ENCODE measurements around the gene MRPL1.
"Not testable (repeated sequence)": the region's sequence is repeated elsewhere in the genome, so short reads cannot be mapped to it uniquely, and the experiment has no call there.

MRPL1 gene

DNA sequence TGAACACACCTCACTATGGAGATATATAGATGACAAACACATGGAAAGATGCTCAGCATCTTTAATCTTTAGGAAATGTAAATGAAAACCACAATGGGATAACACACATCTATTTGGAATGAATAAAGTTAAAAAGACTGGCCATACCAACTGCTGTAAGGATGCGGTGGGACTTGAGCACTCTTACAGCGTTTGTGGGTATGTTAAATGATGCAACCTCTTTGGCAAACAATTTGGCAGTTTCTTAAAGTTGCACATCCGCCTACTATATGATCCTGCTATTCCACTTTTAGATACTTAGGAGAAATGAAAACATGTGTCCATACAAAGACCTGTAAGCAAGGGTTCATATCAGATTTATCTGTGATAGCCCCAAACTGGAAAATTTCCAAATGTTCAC is 50.7 kb downstream of the MRPL1 start:
- Mint-ChIP-seq H3K9me3 (no peaks in the 10 kb centered on the region), H3K27ac (no peak overlapping the region), H3K4me3 (no peak overlapping the region), H3K4me1 (ENCODE audit: low read depth) (peaks cover 14% of the 10 kb centered on the region), H3K27me3 (no peaks in the 10 kb centered on the region), H3K36me3 (ENCODE audit: low read depth) (peaks cover under 1% of the 10 kb centered on the region)
- intact Hi-C loops (cut with micrococcal nuclease), result no loop called here

DNA sequence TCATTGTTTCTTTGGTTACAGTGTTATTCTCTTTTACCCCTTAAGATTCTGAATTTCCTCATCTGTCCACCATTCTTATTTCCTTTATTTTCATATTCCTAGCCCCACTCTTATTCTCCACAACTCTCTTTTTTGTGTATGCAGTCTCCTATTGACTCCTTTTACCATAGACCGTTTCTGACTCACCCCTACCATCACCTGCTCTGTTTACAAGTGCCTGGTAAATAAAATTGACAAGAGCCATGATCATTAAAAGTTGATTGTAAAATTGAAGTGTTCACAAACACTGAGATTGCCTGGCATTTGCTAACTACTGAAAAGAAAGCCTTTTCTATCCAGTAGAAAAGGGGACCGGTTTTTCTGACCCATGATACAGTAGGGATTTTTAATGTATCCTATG is 54.4 kb downstream of the MRPL1 start:
- no peaks in the 10 kb centered on the region for H3K36me3 Mint-ChIP-seq (ENCODE audit: low read depth)
- no peak overlapping the region for H3K4me3 Mint-ChIP-seq
- intact Hi-C loops (cut with micrococcal nuclease), result no loop called here
- H3K27me3 Mint-ChIP-seq, result no peaks in the 10 kb centered on the region
- no peak overlapping the region for H3K27ac Mint-ChIP-seq
- H3K9me3 Mint-ChIP-seq, result no peaks in the 10 kb centered on the region
- peaks cover 17% of the 10 kb centered on the region for H3K4me1 Mint-ChIP-seq (ENCODE audit: low read depth)

DNA sequence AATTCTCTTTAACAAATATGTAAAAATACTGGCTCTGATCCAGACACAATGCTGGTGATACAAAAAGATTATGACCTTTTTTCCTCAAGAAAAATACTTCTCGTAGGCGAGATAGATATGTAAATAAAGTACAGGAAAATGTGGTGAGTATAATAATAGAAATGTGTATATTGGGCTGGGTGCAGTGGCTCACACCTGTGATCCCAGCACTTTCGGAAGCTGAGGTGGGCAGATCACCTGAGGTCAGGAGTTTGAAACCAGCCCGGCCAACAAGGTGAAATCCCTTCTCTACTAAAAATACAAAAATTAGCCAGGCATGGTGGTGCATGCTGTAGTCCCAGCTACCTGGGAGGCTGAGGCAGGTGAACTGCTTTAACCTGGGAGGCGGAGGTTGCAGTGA is 55.0 kb downstream of the MRPL1 start:
- no peaks in the 10 kb centered on the region for H3K36me3 Mint-ChIP-seq (ENCODE audit: low read depth)
- no peak overlapping the region for H3K4me3 Mint-ChIP-seq
- H3K27me3 Mint-ChIP-seq, result no peaks in the 10 kb centered on the region
- no peak overlapping the region for H3K27ac Mint-ChIP-seq
- intact Hi-C loops (cut with micrococcal nuclease), result no loop called here
- H3K4me1 Mint-ChIP-seq (ENCODE audit: low read depth), result peaks cover 14% of the 10 kb centered on the region
- no peaks in the 10 kb centered on the region for H3K9me3 Mint-ChIP-seq

DNA sequence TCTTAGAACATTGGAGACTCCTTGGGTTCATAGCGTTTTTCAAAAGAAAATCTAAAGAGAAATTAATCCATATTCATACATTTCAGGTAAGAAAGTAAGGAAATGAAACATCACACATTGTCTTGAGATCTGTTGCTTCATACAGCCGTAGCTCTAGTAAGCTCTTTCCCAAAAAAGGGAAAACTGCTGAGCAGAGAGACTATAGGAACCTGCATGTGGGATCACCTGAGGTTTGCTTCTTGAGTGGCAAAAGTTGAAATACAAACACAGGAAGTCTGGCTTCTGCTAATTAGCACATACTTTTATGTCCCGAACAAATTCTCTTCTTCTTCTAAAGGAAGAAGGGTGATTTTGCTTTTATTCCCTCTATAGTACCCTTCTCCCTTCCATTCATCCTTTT is 57.7 kb downstream of the MRPL1 start:
- H3K27me3 Mint-ChIP-seq, result no peaks in the 10 kb centered on the region
- no peak overlapping the region for H3K4me3 Mint-ChIP-seq
- H3K9me3 Mint-ChIP-seq, result peaks cover 3% of the 10 kb centered on the region
- peaks cover 13% of the 10 kb centered on the region for H3K4me1 Mint-ChIP-seq (ENCODE audit: low read depth)
- H3K36me3 Mint-ChIP-seq (ENCODE audit: low read depth), result peaks cover 9% of the 10 kb centered on the region
- intact Hi-C loops (cut with micrococcal nuclease), result no loop called here
- H3K27ac Mint-ChIP-seq, result no peak overlapping the region

DNA sequence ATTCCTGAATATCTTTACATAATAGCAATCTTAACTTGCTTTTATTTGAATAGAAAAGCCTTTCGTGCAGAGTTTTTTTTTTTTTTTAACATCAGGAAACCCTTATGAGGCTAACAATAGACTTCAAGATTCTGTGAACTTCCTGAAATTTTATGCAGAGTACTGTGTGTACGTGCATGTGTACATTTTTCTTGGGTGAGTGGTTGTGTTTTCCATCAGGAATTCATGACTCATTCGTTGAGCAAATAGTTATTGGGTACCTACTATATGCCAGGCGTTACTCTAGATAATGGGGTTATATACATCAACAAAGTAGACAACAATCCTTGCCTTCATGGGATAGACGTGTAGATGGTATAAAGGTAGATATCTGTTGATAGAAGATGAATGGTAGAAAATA is 59.1 kb downstream of the MRPL1 start:
- Mint-ChIP-seq H3K4me3 (no peak overlapping the region), H3K9me3 (peaks cover 8% of the 10 kb centered on the region), H3K27ac (no peak overlapping the region), H3K27me3 (no peaks in the 10 kb centered on the region), H3K36me3 (ENCODE audit: low read depth) (peaks cover 14% of the 10 kb centered on the region), H3K4me1 (ENCODE audit: low read depth) (peaks cover 13% of the 10 kb centered on the region)
- intact Hi-C loops (cut with micrococcal nuclease), result no loop called here

DNA sequence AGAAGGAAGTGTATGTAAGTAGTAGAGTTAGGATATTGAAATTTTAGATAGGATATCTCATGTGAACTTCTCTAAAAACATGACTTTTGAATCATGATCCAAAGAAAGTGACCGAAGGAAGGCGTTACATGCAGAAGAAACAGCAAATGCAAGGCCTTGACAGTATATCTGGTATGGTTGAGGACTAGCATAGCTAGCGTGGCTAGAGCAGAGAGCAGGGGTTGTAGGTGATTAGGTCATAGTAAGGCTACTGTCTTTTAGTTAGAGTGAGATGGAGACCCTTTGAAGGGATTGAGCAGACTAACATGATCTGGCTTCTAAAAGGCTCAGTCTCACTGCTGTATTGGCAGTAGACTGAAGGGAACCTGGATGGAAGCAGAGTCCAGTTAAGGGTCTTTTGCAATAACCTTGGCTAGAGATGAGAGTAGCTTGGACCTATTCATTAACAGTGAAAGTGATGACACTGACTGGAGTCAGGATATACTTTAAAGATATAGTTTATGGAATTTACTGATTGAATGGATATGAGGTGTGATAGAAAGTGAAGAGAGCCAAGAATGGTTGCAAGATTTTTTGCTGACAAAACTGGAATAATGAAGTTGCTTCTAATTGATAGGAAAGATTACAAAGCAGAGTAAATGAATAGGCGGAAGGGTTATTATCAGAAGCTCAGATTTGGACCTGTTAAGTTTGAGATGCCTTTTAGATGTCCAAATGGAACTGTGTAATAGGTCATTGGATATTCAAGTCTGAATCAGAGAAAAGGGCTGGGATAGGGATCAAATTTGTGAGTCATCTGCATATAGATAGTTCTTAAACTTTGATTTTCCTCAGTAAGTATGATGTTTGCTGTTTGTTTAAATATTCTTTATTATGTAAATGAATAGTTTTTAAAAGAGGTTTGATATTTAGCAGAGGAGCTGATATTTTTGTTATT is 59.8 kb downstream of the MRPL1 start:
- Mint-ChIP-seq H3K27me3 (no peaks in the 10 kb centered on the region), H3K27ac (no peak overlapping the region), H3K9me3 (peaks cover 8% of the 10 kb centered on the region), H3K4me1 (ENCODE audit: low read depth) (peaks cover 13% of the 10 kb centered on the region), H3K36me3 (ENCODE audit: low read depth) (peaks cover 14% of the 10 kb centered on the region), H3K4me3 (no peak overlapping the region)
- intact Hi-C loops (cut with micrococcal nuclease), result no loop called here

DNA sequence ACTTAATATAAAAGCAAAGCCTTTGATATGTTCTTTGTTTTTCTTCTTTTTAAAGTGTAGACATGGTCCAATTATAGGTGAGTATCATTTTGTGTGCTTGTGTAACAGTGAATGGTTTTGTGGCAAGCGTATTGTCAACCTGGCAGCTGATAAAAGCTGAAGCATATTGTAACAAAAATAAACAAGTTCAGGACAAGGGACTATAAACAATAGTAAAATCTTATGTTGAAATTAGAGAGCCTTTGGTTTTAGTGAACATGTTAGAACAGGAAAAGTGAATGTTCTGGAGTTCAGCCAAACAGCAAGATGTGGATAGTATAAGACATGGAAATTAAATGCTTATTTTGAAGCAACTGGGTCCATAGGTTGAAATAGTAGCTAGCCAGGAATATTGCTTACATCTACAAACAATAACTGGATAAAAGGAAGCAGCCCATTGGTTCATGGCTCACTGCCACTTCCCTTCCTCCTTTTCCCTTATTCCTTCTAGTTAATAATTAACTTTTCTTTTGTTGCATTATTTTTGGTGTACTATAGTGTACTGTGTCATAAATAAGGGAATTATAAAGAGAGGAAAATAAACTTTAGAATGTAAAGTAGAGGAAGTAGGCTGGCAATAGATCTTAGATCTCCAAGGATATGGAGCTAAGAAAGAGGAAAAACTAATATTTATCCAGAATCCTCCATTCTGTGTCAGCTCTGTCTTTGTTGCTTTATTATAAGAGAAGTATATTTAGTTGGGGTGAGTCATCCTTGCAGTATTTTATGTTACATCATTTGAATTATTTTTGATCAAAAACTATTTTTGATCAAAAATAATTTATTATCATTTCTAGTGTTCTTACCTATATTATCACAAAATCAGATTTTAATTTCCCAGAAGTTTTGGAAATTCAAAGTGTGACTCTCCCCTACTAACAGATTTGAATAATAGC is 65.6 kb downstream of the MRPL1 start:
- Mint-ChIP-seq H3K4me1 (ENCODE audit: low read depth) (no peaks in the 10 kb centered on the region), H3K4me3 (no peak overlapping the region), H3K27ac (no peak overlapping the region), H3K9me3 (peaks cover 8% of the 10 kb centered on the region), H3K36me3 (ENCODE audit: low read depth) (peaks cover 37% of the 10 kb centered on the region), H3K27me3 (no peaks in the 10 kb centered on the region)
- intact Hi-C loops (cut with micrococcal nuclease), result no loop called here

DNA sequence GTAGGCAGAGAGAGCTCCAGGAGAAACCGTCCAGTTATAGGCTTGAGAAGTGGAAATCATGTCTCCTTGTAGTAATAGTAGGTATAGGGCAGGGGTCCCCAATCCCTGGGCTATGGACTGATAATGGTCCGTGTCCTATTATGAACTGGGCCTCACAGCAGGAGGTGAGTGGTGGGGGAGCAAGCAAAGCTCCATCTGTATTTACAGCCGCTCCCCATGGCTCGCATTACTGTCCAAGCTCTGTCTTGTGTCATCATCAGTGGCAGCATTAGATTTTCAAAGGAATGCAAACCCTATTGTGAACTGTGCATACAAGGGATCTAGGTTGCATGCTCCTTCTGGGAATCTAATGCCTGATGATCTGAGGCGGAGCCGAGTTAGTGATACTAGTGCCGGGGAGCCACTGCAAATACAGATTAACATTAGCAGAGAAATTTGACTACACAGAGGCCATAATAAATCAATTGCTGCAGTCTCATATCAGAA is 67.6 kb downstream of the MRPL1 start:
- H3K4me1 Mint-ChIP-seq (ENCODE audit: low read depth), result no peaks in the 10 kb centered on the region
- no peak overlapping the region for H3K4me3 Mint-ChIP-seq
- H3K27me3 Mint-ChIP-seq, result no peaks in the 10 kb centered on the region
- H3K36me3 Mint-ChIP-seq (ENCODE audit: low read depth), result peaks cover 34% of the 10 kb centered on the region
- intact Hi-C loops (cut with micrococcal nuclease), result no loop called here
- peaks cover 7% of the 10 kb centered on the region for H3K9me3 Mint-ChIP-seq
- no peak overlapping the region for H3K27ac Mint-ChIP-seq

DNA sequence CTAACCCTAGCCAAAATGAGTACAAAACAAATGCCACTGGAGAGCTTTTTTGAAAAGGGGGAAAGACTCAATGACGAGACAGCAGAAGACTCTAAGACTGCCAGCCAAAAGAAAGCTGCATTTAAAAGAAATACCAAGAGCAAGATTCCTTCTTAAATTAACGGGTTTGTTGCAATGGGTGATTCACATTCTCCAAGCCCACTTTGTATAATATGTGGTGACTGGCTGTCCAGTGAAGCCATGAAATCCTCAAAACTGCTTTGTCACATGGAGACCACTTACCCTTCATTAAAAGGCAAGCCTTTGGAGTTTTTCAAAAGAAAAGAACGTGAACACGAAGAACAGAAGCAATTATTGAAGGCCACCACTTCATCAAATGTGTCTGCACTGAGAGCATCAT is 68.2 kb downstream of the MRPL1 start:
- H3K4me1 Mint-ChIP-seq (ENCODE audit: low read depth), result no peaks in the 10 kb centered on the region
- no peaks in the 10 kb centered on the region for H3K27me3 Mint-ChIP-seq
- H3K9me3 Mint-ChIP-seq, result peaks cover under 1% of the 10 kb centered on the region
- intact Hi-C loops (cut with micrococcal nuclease), result no loop called here
- peaks cover 27% of the 10 kb centered on the region for H3K36me3 Mint-ChIP-seq (ENCODE audit: low read depth)
- H3K27ac Mint-ChIP-seq, result no peak overlapping the region
- H3K4me3 Mint-ChIP-seq, result no peak overlapping the region

DNA sequence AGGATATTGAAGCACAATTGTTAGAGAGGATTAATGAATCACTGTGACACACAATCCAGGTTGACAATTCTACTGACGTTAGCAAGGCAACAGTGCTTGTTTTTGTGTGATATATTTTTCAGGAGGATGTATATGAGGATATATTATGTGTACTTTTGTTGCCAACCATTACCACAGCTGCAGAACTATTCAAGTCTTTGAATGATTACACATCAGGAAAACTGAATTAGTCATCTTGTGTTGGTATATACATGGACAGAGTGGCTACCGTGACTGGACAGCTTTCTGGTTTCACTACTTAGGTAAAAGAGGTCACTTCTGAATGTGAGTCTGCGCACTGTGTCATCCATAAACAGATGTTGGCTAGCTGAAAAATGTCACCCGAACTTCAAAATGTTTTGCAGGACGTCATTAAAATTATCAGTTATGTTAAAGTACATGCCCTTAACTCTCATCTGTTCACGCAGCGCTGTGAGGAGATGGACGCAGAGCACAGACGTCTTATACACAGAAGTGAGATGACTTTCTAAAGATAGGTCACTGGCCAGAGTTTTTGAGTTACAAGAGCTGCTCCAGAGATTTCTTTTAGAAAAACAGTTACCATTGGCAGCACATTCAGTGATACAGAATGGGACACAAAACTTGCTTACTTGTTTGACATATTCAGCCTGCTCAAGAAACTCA is 69.0 kb downstream of the MRPL1 start:
- H3K36me3 Mint-ChIP-seq (ENCODE audit: low read depth), result peaks cover 27% of the 10 kb centered on the region
- H3K27me3 Mint-ChIP-seq, result no peaks in the 10 kb centered on the region
- no peak overlapping the region for H3K4me3 Mint-ChIP-seq
- intact Hi-C loops (cut with micrococcal nuclease), result no loop called here
- H3K4me1 Mint-ChIP-seq (ENCODE audit: low read depth), result no peaks in the 10 kb centered on the region
- no peaks in the 10 kb centered on the region for H3K9me3 Mint-ChIP-seq
- H3K27ac Mint-ChIP-seq, result no peak overlapping the region

DNA sequence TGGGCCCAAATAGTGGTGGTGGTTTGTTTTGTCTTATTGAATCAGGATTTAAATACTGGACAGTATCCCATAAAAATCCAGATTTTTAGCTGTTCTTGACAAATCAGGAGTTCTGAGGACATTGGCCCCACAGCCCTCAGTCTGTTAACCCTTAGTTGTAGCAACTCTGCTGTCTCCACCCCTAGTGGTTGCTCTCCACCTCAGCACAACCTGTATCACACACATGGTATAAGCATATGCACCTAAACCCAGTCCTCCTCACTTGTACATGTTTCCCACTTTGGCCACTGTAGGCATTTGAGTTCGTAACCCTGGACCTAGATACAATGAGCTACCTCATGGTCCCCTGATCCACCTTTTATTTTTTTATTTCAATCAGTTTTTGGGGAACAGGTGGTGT is 75.9 kb downstream of the MRPL1 start:
- H3K4me3 Mint-ChIP-seq, result no peak overlapping the region
- peaks cover 29% of the 10 kb centered on the region for H3K36me3 Mint-ChIP-seq (ENCODE audit: low read depth)
- no peak overlapping the region for H3K27ac Mint-ChIP-seq
- intact Hi-C loops (cut with micrococcal nuclease), result no loop called here
- H3K9me3 Mint-ChIP-seq, result peaks cover 21% of the 10 kb centered on the region
- no peaks in the 10 kb centered on the region for H3K4me1 Mint-ChIP-seq (ENCODE audit: low read depth)
- no peaks in the 10 kb centered on the region for H3K27me3 Mint-ChIP-seq

DNA sequence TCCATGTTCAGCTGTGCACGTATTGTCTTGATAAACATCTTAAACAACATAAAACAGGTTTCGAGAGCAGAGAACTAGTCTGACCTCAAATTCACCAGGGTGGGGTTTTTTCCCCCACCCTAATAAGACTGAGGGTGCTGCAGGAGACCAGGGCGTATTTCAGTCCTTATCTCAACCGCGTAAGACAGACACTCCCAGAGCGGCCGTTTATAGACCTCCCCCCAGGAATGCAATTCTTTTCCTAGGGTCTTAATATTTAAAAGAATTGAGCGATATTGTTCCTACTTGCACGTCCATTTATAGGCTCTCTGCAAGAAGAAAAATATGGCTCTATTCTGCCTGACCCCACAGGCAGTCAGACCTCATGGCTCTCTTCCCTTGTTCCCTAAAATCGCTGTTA is 83.3 kb downstream of the MRPL1 start:
- Mint-ChIP-seq H3K36me3 (ENCODE audit: low read depth) (peaks cover 45% of the 10 kb centered on the region), H3K9me3 (peaks cover 39% of the 10 kb centered on the region)
- intact Hi-C loops (cut with micrococcal nuclease); H3K27ac Mint-ChIP-seq; H3K4me1 Mint-ChIP-seq (ENCODE audit: low read depth); H3K4me3 Mint-ChIP-seq; H3K27me3 Mint-ChIP-seq: not testable (repeated sequence)

DNA sequence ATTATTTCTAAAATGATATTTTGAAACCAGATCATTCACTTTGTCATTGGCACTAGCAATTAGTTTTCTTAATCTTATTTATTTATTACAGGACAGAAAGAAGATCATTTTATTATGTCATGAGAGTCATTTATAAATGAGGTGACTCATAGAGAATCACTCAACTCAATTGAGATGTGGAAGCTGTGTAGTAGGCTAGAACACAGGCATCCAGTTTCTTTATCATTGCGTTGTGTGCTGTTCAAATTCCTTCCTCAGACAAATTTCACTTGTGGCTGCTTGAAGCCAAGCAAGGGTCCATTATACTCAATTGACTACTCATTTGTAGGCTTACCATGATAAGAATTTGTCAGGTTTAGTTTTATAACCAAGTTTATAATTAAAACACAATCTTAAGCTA is 87.6 kb downstream of the MRPL1 start:
- no peaks in the 10 kb centered on the region for H3K4me1 Mint-ChIP-seq (ENCODE audit: low read depth)
- peaks cover 11% of the 10 kb centered on the region for H3K9me3 Mint-ChIP-seq
- no peak overlapping the region for H3K4me3 Mint-ChIP-seq
- no peaks in the 10 kb centered on the region for H3K27me3 Mint-ChIP-seq
- H3K36me3 Mint-ChIP-seq (ENCODE audit: low read depth), result peaks cover 44% of the 10 kb centered on the region
- intact Hi-C loops (cut with micrococcal nuclease), result no loop called here
- H3K27ac Mint-ChIP-seq, result no peak overlapping the region

DNA sequence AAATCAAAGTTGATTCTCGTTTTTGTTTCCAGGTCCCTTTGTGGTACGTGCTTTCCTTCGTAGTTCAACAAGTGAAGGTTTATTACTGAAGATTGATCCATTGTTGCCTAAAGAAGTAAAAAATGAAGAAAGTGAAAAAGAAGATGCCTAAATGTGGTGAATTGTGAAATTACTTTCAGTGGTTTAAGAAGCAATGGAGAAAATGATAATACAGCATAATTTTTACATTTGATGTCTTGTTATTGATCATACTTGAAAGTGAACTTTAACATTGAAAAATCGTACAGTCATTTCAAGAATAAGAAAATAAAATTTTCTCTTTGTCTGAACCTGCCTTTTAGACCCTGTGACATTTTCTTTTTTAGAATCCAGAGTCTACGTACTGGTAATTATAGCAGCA is 89.8 kb downstream of the MRPL1 start:
- H3K36me3 Mint-ChIP-seq (ENCODE audit: low read depth), result peaks cover 37% of the 10 kb centered on the region
- H3K9me3 Mint-ChIP-seq, result no peaks in the 10 kb centered on the region
- H3K27me3 Mint-ChIP-seq, result no peaks in the 10 kb centered on the region
- H3K4me1 Mint-ChIP-seq (ENCODE audit: low read depth), result no peaks in the 10 kb centered on the region
- intact Hi-C loops (cut with micrococcal nuclease), result no loop called here
- no peak overlapping the region for H3K4me3 Mint-ChIP-seq
- H3K27ac Mint-ChIP-seq, result no peak overlapping the region
